Nephron (organoid): ENCODE data around the gene BRWD1.
"Not testable (repeated sequence)": the region's sequence is repeated elsewhere in the genome, so short reads cannot be mapped to it uniquely, and the experiment has no call there.

Experiments
- H3K27ac Mint-ChIP-seq, 3 experiments: 2 replicates each; pipeline ENCODE4 v1.8.0; 2020; ENCODE audit warnings: mixed read lengths in 3 of 3, mild to moderate bottlenecking in 2 of 3, moderate library complexity in 1 of 3
- H3K27me3 Mint-ChIP-seq: 2 replicates; pipeline ENCODE4 v1.8.0; 2021; ENCODE audit warnings: low read depth, mild to moderate bottlenecking, moderate library complexity, mixed read lengths
- H3K36me3 Mint-ChIP-seq: 2 replicates; pipeline ENCODE4 v1.8.0; 2020; ENCODE audit warnings: low read depth, mixed read lengths
- H3K4me1 Mint-ChIP-seq: 2 replicates; pipeline ENCODE4 v1.8.0; 2020; ENCODE audit warnings: mixed read lengths
- H3K4me3 Mint-ChIP-seq, 3 experiments: 2 replicates each; pipeline ENCODE4 v1.8.0; 2020; ENCODE audit warnings: mild to moderate bottlenecking in 3 of 3, mixed read lengths in 3 of 3, moderate library complexity in 2 of 3
- H3K9me3 Mint-ChIP-seq: 2 replicates; pipeline ENCODE4 v1.8.0; 2020; ENCODE audit warnings: mixed read lengths
- TF ChIP-seq, protein P1 (sequence below), 3 experiments: fragments of 200-600 bp; sonication (generic); IDR thresholded peaks; one replicate each; pipeline ENCODE4 v1.5.0; 2021; ENCODE audit warnings: antibody characterized with exemption in 3 of 3; ENCODE audit not compliant: unreplicated experiment in 3 of 3

BRWD1 gene

GRCh38 chr21:39137248-39138178 lies 175.9 kb downstream of the BRWD1 start:
- TF ChIP-seq, protein P1, sequence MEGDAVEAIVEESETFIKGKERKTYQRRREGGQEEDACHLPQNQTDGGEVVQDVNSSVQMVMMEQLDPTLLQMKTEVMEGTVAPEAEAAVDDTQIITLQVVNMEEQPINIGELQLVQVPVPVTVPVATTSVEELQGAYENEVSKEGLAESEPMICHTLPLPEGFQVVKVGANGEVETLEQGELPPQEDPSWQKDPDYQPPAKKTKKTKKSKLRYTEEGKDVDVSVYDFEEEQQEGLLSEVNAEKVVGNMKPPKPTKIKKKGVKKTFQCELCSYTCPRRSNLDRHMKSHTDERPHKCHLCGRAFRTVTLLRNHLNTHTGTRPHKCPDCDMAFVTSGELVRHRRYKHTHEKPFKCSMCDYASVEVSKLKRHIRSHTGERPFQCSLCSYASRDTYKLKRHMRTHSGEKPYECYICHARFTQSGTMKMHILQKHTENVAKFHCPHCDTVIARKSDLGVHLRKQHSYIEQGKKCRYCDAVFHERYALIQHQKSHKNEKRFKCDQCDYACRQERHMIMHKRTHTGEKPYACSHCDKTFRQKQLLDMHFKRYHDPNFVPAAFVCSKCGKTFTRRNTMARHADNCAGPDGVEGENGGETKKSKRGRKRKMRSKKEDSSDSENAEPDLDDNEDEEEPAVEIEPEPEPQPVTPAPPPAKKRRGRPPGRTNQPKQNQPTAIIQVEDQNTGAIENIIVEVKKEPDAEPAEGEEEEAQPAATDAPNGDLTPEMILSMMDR (IDR thresholded peaks at IDR 0.05; ENCODE audit: unreplicated experiment in 3 of 3), result no peak
- Mint-ChIP-seq H3K4me3 (peak overlapping the region in 1 of 3 experiments; percentile 18), H3K27ac (peak overlapping the region; percentile 87 to 95 (median 90)), H3K27me3 (no peaks in the 10 kb centered on the region), H3K4me1 (peaks cover 36% of the 10 kb centered on the region), H3K9me3 (no peaks in the 10 kb centered on the region), H3K36me3 (no peaks in the 10 kb centered on the region)

GRCh38 chr21:39136711-39137110 lies 176.7 kb downstream of the BRWD1 start:
- H3K36me3 Mint-ChIP-seq, result no peaks in the 10 kb centered on the region

GRCh38 chr21:39136138-39136537 lies 177.3 kb downstream of the BRWD1 start:
- H3K9me3 Mint-ChIP-seq, H3K27me3 Mint-ChIP-seq, H3K4me3 Mint-ChIP-seq, H3K36me3 Mint-ChIP-seq: not testable (repeated sequence)
- TF ChIP-seq, protein P1 (IDR thresholded peaks at IDR 0.05; ENCODE audit: unreplicated experiment in 3 of 3), result peak; percentile 29 to 38 (median 37)
- Mint-ChIP-seq H3K4me1 (peaks cover 23% of the 10 kb centered on the region), H3K27ac (peak overlapping the region; percentile 20 to 56 (median 32))

More at GRCh38 chr21:39136711-39137110, 176.7 kb downstream of the BRWD1 start:
- Mint-ChIP-seq H3K27ac (peak overlapping the region; percentile 56 to 95 (median 90)), H3K27me3 (no peaks in the 10 kb centered on the region), H3K4me3 (no peak overlapping the region), H3K9me3 (no peaks in the 10 kb centered on the region), H3K4me1 (peaks cover 28% of the 10 kb centered on the region)
- TF ChIP-seq, protein P1 (IDR thresholded peaks at IDR 0.05; ENCODE audit: unreplicated experiment in 3 of 3), result no peak

GRCh38 chr21:39134288-39134810 lies 179.1 kb downstream of the BRWD1 start:
- Mint-ChIP-seq H3K36me3 (no peaks in the 10 kb centered on the region), H3K27me3 (no peaks in the 10 kb centered on the region), H3K4me1 (peaks cover 19% of the 10 kb centered on the region), H3K9me3 (no peaks in the 10 kb centered on the region), H3K27ac (no peak overlapping the region), H3K4me3 (no peak overlapping the region)
- TF ChIP-seq, protein P1 (IDR thresholded peaks at IDR 0.05; ENCODE audit: unreplicated experiment in 3 of 3), result no peak
